Measurements from ENCODE around the gene SLC6A12. TPM values are rescaled to one million over a fixed set of nuclear protein-coding genes. Genes with fewer than 3 reads are reported as not detected.

SLC6A12 gene
- total and polyA plus RNA-seq, 11 donors = 0.11 to 3.8 (median 0.86) TPM; not detected in 1

GRCh38 chr12:174124-174523, 39.8 kb downstream of the SLC6A12 start:
- intact Hi-C loops (cut with DNase I) = no loop called here
- Histone ChIP-seq H3K4me1 (peaks cover 19 to 83% (median 71%) of the 10 kb centered on the region in 12 donors), H3K9me3 (no peaks in the 10 kb centered on the region), H3K36me3 (no peaks in the 10 kb centered on the region), H3K4me3 (no peak overlapping the region), H3K27me3 (no peaks in the 10 kb centered on the region), H3K27ac (peak overlapping the region in 5 of 12 donors; percentile 3 to 85 (median 41))
- ATAC-seq (no peak), DNase-seq (peak in 2 of 5 donors; percentile 25 to 28)
- TF ChIP-seq POLR2A (IDR thresholded peaks at IDR 0.05) = no peak
- TF ChIP-seq CTCF (IDR thresholded peaks at IDR 0.05) = no peak
- 76 to 85% (median 81%) methylated on average over 5 to 6 of the region's 6 CpGs for WGBS, 4 donors

GRCh38 chr12:172732-173161, 41.2 kb downstream of the SLC6A12 start:
- no peaks in the 10 kb centered on the region for H3K36me3 ChIP-seq
- no peak for ATAC-seq
- intact Hi-C loops (cut with DNase I) = no loop called here
- peak overlapping the region in 6 of 12 donors; percentile 14 to 65 (median 46) for H3K27ac ChIP-seq
- TF ChIP-seq POLR2A (IDR thresholded peaks at IDR 0.05) (no peak), CTCF (IDR thresholded peaks at IDR 0.05) (no peak)
- no peaks in the 10 kb centered on the region for H3K9me3 ChIP-seq
- 72 to 81% (median 77%) methylated on average over 15 of the region's 15 CpGs for WGBS, 4 donors
- H3K4me3 ChIP-seq = no peak overlapping the region
- peak in 2 of 5 donors; percentile 26 to 64 for DNase-seq
- no peaks in the 10 kb centered on the region for H3K27me3 ChIP-seq
- peaks cover 15 to 77% (median 63%) of the 10 kb centered on the region in 12 donors for H3K4me1 ChIP-seq

- Histone ChIP-seq H3K36me3 (no peaks in the 10 kb centered on the region), H3K4me3 (no peak overlapping the region), H3K9me3 (no peaks in the 10 kb centered on the region), H3K27ac (peak overlapping the region in 2 of 12 donors; percentile 47 to 65), H3K27me3 (no peaks in the 10 kb centered on the region), H3K4me1 (peaks cover 11 to 77% (median 61%) of the 10 kb centered on the region in 12 donors)
- DNase-seq (peak in 2 of 5 donors; percentile 33 to 60), ATAC-seq (peak in 2 of 4 donors; percentile 9)
- intact Hi-C loops (cut with DNase I) = no loop called here
- WGBS, 4 donors = 50 to 57% (median 53%) methylated on average over 16 to 18 of the region's 18 CpGs
- TF ChIP-seq POLR2A (IDR thresholded peaks at IDR 0.05) (no peak), CTCF (IDR thresholded peaks at IDR 0.05) (no peak)
Observed at GRCh38 chr12:171743-172676, 41.9 kb downstream of the SLC6A12 start.

- TF ChIP-seq CTCF (IDR thresholded peaks at IDR 0.05) (no peak), POLR2A (IDR thresholded peaks at IDR 0.05) (no peak)
- ATAC-seq (no peak), DNase-seq (peak in 1 of 5 donors; percentile 56)
- H3K4me3 ChIP-seq = no peak overlapping the region
- H3K36me3 ChIP-seq = peaks cover 0 to 4% (median 0%) of the 10 kb centered on the region in 9 donors
- H3K4me1 ChIP-seq = peaks cover 6 to 77% (median 54%) of the 10 kb centered on the region in 12 donors
- H3K9me3 ChIP-seq = no peaks in the 10 kb centered on the region
- WGBS, 4 donors = 89 to 95% (median 92%) methylated on average over 10 of the region's 10 CpGs
- no peak overlapping the region for H3K27ac ChIP-seq
- H3K27me3 ChIP-seq = no peaks in the 10 kb centered on the region
- intact Hi-C loops (cut with DNase I) = no loop called here
Observed at GRCh38 chr12:171276-171675, 42.7 kb downstream of the SLC6A12 start.

Measured in heart left ventricle (tissue), 16 donors.